IgD-negative memory B cell (primary cell): ENCODE measurements around the gene TCF7L1. TPM values are rescaled to one million over a fixed set of nuclear protein-coding genes. Genes with fewer than 3 reads are reported as not detected.

Experiments used
- H3K27ac Mint-ChIP-seq, 3 donors: one replicate each; pipeline ENCODE4 v1.8.0; 2020 to 2022; ENCODE audit warnings: mild to moderate bottlenecking in 3 of 3, mixed read lengths in 3 of 3, moderate library complexity in 1 of 3
- H3K27me3 Mint-ChIP-seq: one replicate; pipeline ENCODE4 v1.8.0; 2021; ENCODE audit warnings: mixed read lengths
- H3K36me3 Mint-ChIP-seq: one replicate; pipeline ENCODE4 v1.8.0; 2020; ENCODE audit warnings: mild to moderate bottlenecking, mixed read lengths
- H3K4me1 Mint-ChIP-seq, 3 donors: one replicate each; pipeline ENCODE4 v1.8.0; 2020 to 2022; ENCODE audit warnings: mixed read lengths in 3 of 3, mild to moderate bottlenecking in 1 of 3
- H3K4me3 Mint-ChIP-seq, 4 donors: one replicate each; pipeline ENCODE4 v1.8.0; 2020 to 2022; ENCODE audit warnings: mild to moderate bottlenecking in 4 of 4, mixed read lengths in 4 of 4, moderate library complexity in 3 of 4
- H3K9me3 Mint-ChIP-seq, 3 donors: one replicate each; pipeline ENCODE4 v1.8.0; 2020 to 2021; ENCODE audit warnings: mixed read lengths in 3 of 3, mild to moderate bottlenecking in 1 of 3
- polyA plus RNA-seq: library from polyadenylated mRNA; unstranded; fragments of 300-500 nt; fragmentation: Illumina TruSeq; gene quantifications from one replicate; pipeline ENCODE4 v1.2.3, GENCODE V29; 2021

Gene TCF7L1
- polyA plus RNA-seq, 1 donor from 2014 or later = 1.0 TPM

DNA sequence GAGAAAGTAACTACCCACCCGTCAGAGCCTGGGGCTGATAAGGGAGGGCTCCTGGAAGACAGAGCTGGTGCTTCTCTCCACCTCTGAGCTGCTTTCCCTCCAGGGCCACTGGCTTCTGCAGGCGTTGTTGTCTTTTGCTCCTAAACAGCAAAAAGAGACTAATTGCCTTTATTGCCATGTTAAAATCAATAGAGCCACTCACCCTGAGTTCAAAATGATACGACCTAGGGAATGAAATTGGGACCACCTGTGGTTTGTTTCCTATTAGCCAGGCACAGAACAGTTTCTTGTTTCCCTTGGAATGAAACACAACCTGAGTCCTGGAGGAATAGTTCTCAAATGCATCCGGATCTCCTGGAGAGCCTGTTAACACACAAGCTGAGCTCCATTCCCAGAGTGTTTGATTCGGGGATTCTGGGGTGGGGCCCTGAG lies 45.8 kb downstream of the TCF7L1 start:
- Mint-ChIP-seq H3K4me1 (peaks cover 0 to 5% (median 0%) of the 10 kb centered on the region in 3 donors), H3K4me3 (no peak overlapping the region), H3K27me3 (peaks cover 1% of the 10 kb centered on the region), H3K27ac (no peak overlapping the region), H3K9me3 (peaks cover 0 to 5% (median 0%) of the 10 kb centered on the region in 3 donors), H3K36me3 (peaks cover 1% of the 10 kb centered on the region)

DNA sequence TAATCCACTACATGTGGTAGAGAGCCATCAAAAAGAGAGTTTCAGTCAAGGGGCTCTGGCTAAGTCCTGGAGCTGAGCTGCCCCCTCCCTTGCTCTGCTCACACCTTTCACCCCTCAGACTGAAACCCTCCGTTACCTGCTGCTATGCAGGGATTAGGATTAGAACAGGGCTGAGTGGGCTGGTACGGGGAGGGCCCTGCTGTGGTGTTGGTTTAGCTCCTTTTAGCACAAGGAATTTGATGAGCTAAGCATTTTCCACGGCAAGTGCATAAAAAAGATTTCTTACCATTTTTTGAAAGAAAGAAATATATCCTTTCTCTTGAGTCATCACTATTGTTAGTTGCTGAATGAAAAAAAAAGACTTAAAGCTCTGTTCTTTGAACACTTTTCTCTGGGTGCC lies 46.3 kb downstream of the TCF7L1 start:
- Mint-ChIP-seq H3K4me1 (peaks cover 0 to 5% (median 0%) of the 10 kb centered on the region in 3 donors), H3K9me3 (peaks cover 0 to 5% (median 0%) of the 10 kb centered on the region in 3 donors), H3K36me3 (peaks cover 1% of the 10 kb centered on the region), H3K27ac (no peak overlapping the region), H3K4me3 (no peak overlapping the region), H3K27me3 (peaks cover 1% of the 10 kb centered on the region)

DNA sequence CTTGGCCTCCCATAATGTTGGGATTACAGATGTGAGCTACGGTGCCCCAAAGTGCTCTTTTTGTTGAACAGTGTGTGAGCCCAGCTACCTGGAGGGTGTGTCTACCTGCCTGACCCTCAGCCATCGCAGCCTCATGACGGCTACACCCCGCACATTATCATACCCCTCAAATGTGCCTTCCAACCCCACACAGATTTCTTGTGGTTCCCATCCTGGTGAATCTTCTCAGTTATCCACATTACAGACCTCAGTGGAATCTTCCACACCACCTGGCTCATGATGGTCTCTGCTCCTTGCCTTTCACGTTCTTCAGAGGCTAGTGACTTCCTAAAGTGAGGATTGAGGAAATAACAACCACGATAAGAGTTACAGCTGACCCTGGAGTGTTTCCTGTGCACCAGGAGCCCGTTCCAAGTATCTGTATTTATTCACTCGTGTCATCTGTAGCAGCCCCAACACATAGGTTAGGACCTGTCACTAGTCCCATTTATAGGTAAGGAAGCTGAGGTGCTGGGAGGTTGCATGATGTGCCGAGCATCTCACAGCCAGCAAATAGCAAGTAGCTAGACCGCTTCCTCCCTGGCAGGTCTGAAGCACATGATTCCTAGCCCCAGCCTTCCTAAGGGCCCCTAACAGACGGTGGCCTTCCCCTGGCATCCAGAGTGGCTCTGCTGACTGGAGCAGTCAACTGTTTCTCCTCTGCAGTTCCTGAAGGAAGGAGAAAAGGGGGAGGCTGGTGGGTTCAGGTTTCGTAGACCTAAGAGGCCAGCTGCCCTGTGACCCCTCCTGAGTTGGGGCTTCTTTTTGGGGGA lies 47.3 kb downstream of the TCF7L1 start:
- peaks cover 1% of the 10 kb centered on the region for H3K27me3 Mint-ChIP-seq
- peaks cover 0 to 5% (median 0%) of the 10 kb centered on the region in 3 donors for H3K9me3 Mint-ChIP-seq
- H3K36me3 Mint-ChIP-seq = no peaks in the 10 kb centered on the region
- no peak overlapping the region for H3K27ac Mint-ChIP-seq
- H3K4me1 Mint-ChIP-seq = peaks cover 0 to 5% (median 0%) of the 10 kb centered on the region in 3 donors
- H3K4me3 Mint-ChIP-seq = no peak overlapping the region

DNA sequence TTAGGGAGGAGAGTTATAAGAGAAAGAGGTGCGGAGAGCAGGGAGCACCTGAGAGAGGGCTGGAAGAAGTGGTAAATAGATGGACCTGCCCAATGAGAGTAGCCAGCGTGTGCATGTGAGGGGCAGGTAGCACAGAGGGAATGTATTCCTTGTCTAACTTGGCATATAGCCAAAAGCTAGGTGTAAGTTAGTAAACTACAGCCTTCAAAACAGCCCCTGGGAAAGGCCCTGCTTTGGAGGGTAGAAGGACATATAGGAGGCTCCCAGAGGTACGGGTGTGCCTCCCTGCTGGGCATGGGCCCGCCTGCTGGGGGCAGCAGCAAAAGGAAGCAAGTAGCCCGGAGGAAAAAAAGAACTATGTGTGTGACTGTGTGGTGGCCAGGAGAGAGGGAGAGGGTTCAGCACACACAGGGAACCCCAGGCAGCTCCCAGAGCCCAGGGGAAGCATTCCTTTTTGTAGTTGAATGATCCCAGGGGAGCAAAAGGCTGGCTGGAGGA lies 48.0 kb downstream of the TCF7L1 start:
- Mint-ChIP-seq H3K27me3 (peaks cover 1% of the 10 kb centered on the region), H3K4me3 (no peak overlapping the region), H3K4me1 (peaks cover 0 to 5% (median 0%) of the 10 kb centered on the region in 3 donors), H3K36me3 (no peaks in the 10 kb centered on the region), H3K9me3 (peaks cover 0 to 3% (median 0%) of the 10 kb centered on the region in 3 donors), H3K27ac (no peak overlapping the region)

DNA sequence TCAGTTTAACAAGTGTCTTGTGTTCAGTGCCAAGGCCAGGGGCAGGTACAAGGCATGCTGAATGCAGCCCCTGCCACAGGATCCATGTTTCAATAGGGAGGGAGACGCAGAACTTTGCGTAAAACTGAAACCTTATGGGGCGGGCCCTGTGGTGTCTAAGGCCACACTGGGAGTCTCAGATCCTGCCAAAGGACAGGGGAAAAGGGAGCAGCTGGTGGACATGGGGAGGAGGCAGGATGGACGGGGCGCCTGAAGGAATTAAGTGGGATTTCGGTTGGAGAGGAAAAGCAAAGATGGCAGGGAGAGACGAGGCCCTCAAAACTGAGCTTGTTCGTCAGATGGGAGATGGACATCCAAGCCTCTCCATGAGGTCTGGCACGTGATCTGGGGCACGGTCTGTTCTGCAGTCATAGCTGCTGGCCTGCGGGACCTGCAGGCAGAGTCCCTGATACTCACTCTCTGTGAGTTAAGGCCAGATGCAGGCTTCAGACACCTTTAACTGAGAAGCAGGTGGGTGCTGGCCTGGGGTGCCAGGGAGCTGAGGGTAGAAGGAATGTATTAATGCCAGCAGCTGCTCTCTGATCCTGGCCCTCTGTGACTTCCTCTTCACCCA lies 48.8 kb downstream of the TCF7L1 start:
- peaks cover 0 to 2% (median 0%) of the 10 kb centered on the region in 3 donors for H3K9me3 Mint-ChIP-seq
- no peaks in the 10 kb centered on the region for H3K36me3 Mint-ChIP-seq
- no peak overlapping the region for H3K27ac Mint-ChIP-seq
- peaks cover 1% of the 10 kb centered on the region for H3K27me3 Mint-ChIP-seq
- H3K4me1 Mint-ChIP-seq = peaks cover 0 to 5% (median 0%) of the 10 kb centered on the region in 3 donors
- no peak overlapping the region for H3K4me3 Mint-ChIP-seq

DNA sequence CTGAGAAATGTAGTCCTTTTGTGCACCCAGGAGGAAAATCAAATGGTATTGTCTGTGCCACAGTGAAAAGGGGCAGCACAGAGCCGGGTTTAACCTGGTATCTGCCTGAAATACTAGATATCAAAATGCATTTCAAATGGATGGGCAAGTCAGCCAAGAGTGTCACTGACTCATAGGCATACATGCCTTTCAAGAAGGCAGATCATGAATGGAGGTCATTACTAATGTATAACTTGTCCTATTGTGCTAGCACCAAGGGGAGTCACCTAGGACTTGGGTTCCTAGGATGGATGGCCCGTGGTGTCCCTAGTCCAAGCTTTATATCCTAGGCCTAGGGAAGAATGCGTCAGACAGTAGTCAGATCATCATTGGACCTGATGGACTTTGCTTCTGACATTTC lies 49.9 kb downstream of the TCF7L1 start:
- H3K9me3 Mint-ChIP-seq = peaks cover 0 to 2% (median 0%) of the 10 kb centered on the region in 3 donors
- H3K4me1 Mint-ChIP-seq = peaks cover 0 to 2% (median 0%) of the 10 kb centered on the region in 3 donors
- no peaks in the 10 kb centered on the region for H3K36me3 Mint-ChIP-seq
- H3K4me3 Mint-ChIP-seq = no peak overlapping the region
- H3K27ac Mint-ChIP-seq = no peak overlapping the region
- peaks cover 1% of the 10 kb centered on the region for H3K27me3 Mint-ChIP-seq

DNA sequence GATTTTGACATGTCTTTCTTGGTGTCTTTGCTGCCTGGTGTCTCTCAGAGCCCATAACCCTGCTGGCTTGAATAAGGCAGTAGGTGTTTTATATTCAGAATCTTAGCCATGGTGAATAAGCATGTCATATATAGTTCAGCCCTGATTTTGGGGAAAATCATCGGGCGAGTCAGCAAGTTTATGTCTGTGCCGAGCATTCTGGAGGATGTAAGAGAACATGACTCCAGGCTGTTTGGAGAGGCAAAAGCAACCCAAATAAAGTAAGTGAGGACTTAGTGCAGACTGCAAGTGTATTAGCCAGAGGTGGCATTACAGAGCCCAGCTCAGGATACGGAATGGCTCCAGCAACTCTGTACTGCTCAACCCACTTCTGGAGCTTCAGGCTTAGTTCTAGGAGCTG lies 50.3 kb downstream of the TCF7L1 start:
- peaks cover 0 to 2% (median 0%) of the 10 kb centered on the region in 3 donors for H3K9me3 Mint-ChIP-seq
- H3K4me1 Mint-ChIP-seq = no peaks in the 10 kb centered on the region
- no peak overlapping the region for H3K4me3 Mint-ChIP-seq
- peaks cover 1% of the 10 kb centered on the region for H3K27me3 Mint-ChIP-seq
- H3K36me3 Mint-ChIP-seq = no peaks in the 10 kb centered on the region
- no peak overlapping the region for H3K27ac Mint-ChIP-seq

DNA sequence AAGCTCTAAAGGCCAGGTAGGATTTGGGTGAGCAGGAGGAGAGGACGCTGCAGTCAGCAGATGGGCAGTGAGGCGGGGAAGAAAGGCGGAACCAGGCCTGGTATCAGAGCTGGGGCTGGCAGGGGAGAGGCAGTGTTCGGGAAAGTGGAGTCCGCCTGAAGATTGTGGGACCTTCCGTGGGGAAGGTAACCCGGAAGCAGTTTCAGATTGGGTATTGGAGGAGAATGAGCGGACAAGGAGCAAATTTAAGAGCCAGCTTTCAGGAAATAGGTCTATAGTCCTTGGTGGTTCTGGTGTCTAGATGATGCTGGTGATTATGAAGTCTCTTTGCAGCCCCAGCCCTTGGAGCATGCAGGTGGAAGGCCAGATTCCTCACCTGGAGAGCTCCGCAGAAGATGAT lies 51.0 kb downstream of the TCF7L1 start:
- no peak overlapping the region for H3K27ac Mint-ChIP-seq
- H3K9me3 Mint-ChIP-seq = peaks cover 0 to 2% (median 0%) of the 10 kb centered on the region in 3 donors
- no peaks in the 10 kb centered on the region for H3K4me1 Mint-ChIP-seq
- H3K4me3 Mint-ChIP-seq = peak overlapping the region in 1 of 4 donors; percentile 36
- H3K36me3 Mint-ChIP-seq = no peaks in the 10 kb centered on the region
- H3K27me3 Mint-ChIP-seq = peaks cover 1% of the 10 kb centered on the region

DNA sequence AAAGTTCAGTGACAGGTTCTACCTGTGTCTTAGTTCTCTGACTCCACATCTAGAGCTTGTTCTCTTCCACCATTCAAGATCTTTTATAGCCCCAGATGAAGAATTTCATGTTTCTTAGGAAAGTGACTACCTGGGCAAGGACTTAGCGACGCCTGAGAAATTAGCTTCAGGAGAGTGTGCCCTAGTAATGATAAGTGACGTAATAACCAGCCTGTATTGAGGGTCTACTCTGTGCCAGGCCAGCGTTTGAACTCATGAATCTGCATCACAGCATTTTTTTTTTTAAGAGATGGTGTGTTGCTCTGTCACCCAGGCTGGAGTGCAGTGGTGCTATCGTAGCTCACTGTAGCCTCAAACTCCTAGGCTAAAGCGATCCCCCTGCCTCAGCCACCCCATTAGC lies 51.8 kb downstream of the TCF7L1 start:
- H3K36me3 Mint-ChIP-seq = no peaks in the 10 kb centered on the region
- no peak overlapping the region for H3K4me3 Mint-ChIP-seq
- H3K9me3 Mint-ChIP-seq = peaks cover 0 to 2% (median 0%) of the 10 kb centered on the region in 3 donors
- H3K27ac Mint-ChIP-seq = no peak overlapping the region
- no peaks in the 10 kb centered on the region for H3K4me1 Mint-ChIP-seq
- H3K27me3 Mint-ChIP-seq = no peaks in the 10 kb centered on the region

DNA sequence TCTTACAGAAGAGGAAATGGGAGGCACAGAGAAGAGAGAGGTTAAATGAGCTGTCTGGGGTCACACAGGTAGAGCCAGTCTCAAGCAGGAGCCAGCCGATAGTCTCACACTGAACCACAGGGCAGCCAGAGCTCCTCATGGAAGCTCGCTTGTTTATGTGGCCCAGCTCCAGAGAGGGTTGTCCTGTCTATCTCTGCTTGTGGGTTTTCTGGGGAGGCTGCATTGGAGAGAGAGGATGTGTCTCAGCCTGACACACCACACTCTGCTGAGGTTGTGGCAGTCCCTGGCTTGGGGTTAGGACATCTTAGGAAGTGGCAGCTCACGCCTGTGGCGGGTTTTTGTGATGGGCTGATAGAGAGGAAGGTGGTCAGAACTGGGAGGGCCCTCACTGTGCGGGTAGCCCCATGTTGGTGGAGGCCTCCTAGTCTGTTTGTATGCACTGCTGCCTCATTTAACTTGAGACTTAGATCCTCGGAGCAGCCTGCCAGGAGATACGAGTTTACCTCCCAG lies 52.3 kb downstream of the TCF7L1 start:
- Mint-ChIP-seq H3K4me1 (no peaks in the 10 kb centered on the region), H3K27me3 (no peaks in the 10 kb centered on the region), H3K27ac (no peak overlapping the region), H3K4me3 (peak overlapping the region in 1 of 4 donors; percentile 25), H3K9me3 (peaks cover 0 to 2% (median 0%) of the 10 kb centered on the region in 3 donors), H3K36me3 (no peaks in the 10 kb centered on the region)

DNA sequence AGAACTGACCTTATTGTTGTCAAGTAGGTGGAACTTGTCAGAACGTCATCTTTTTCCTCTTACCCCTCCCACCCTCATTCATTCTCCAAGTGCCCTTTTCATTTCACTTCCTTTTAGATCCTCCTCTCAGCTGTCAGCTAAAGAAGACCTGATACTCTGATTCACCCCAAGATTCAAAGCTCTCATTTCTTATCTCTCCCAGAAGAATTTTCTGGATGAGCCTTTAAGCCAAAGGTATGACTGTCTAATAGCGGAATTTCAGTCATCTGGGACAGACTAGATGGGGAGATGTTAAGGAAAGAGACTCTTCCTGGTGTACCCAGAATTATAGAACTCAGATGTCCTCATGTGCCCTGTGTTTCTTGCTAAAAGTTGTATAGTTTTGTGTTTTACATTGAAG lies 53.9 kb downstream of the TCF7L1 start:
- peaks cover 0 to 2% (median 0%) of the 10 kb centered on the region in 3 donors for H3K9me3 Mint-ChIP-seq
- no peaks in the 10 kb centered on the region for H3K4me1 Mint-ChIP-seq
- no peak overlapping the region for H3K4me3 Mint-ChIP-seq
- H3K36me3 Mint-ChIP-seq = no peaks in the 10 kb centered on the region
- H3K27me3 Mint-ChIP-seq = no peaks in the 10 kb centered on the region
- H3K27ac Mint-ChIP-seq = no peak overlapping the region

DNA sequence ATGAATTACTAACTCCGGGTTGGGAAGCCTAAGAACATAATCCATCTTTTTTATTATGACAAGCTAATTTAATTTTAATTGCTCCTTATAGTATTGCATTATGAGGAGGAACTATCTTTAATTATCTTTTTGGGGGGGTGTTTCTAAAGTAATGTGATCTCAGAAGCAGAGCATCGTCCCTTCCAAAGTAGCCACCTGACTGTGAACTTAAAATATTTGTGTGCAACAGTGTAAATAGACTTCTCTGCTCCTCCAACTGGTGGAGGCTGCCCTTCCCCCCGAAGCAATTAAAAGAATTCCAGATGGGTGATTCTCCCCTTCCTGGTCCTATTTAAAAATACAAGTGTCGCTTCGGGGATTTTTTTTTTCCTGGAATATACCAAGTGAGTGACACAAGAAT lies 55.7 kb downstream of the TCF7L1 start:
- Mint-ChIP-seq H3K4me3 (no peak overlapping the region), H3K36me3 (no peaks in the 10 kb centered on the region), H3K9me3 (peaks cover 0 to 2% (median 1%) of the 10 kb centered on the region in 3 donors), H3K27ac (no peak overlapping the region), H3K4me1 (peaks cover 0 to 1% (median 0%) of the 10 kb centered on the region in 3 donors), H3K27me3 (no peaks in the 10 kb centered on the region)

DNA sequence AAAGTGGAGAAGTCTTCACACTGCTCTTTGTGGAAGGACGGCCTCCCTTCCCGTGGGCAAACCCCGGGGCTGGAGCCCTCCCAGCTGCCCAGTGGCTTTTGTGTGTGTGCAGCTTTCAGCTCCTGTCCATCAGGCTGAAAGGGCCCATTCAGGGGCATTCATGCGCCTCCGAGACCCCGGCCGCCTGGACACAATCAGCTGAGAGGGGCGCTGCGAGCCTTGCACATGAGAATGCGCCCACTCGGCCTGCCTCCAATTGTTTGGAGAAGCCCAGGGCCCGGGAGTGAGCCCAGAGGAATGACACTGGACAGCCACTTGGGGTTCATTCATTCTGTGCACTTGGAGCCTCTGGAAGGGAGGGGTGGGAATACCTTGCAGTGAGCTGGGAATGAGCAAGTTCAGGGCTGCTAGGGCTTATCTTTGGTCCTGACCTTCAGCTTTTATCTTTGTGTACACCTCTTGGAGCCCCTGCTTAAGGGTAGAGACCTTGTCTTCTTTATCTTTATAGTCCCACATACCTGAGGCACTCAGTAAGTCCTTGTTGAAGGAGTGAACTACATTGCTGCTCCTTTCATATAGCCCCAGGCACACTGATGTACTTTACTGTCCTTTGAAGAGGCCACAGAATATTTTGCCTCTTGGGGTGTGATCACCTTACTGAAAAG lies 56.5 kb downstream of the TCF7L1 start:
- Mint-ChIP-seq H3K27ac (no peak overlapping the region), H3K9me3 (peaks cover 0 to 2% (median 0%) of the 10 kb centered on the region in 3 donors), H3K36me3 (no peaks in the 10 kb centered on the region), H3K4me1 (peaks cover 0 to 1% (median 0%) of the 10 kb centered on the region in 3 donors), H3K4me3 (no peak overlapping the region), H3K27me3 (no peaks in the 10 kb centered on the region)

DNA sequence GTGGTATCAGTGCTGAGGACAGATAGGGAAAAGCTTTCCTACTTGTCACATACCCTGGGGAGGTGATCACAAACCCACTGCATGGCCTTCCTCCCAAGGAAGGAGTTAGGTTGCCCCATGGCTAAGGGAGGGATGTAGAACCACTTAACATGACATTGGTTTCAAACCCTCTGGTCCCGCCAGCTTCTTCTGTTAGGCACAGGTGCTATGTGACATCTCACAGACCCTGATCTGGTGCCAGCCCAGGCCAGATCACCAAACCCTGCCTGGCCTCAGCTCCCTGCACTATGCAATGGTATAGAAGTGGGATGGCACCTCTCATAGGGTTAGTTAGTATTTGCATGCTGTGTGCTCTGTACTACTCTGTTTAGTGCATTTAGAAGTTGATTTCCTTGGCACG lies 58.0 kb downstream of the TCF7L1 start:
- H3K36me3 Mint-ChIP-seq = no peaks in the 10 kb centered on the region
- H3K27me3 Mint-ChIP-seq = no peaks in the 10 kb centered on the region
- no peak overlapping the region for H3K27ac Mint-ChIP-seq
- peaks cover 0 to 1% (median 0%) of the 10 kb centered on the region in 3 donors for H3K4me1 Mint-ChIP-seq
- no peak overlapping the region for H3K4me3 Mint-ChIP-seq
- peaks cover 0 to 2% (median 0%) of the 10 kb centered on the region in 3 donors for H3K9me3 Mint-ChIP-seq
